Heart right ventricle (tissue), 16 donors: Measurements from ENCODE around the gene ADAMTS8. TPM values are rescaled to one million over a fixed set of nuclear protein-coding genes. Genes with fewer than 3 reads are reported as not detected.

Experiments used
- ATAC-seq, 8 donors: fragments of 200-7000 bp; cut with Tn5 transposase; one replicate each; pipeline ENCODE4 v1.9.1; 2020; ENCODE audit warnings: mild to moderate bottlenecking in 8 of 8, moderate library complexity in 8 of 8, moderate number of reproducible peaks in 1 of 8
- DNase-seq, 2 donors: peaks; one replicate each; pipeline ENCODE4 v3.0.0-alpha.2; 2020
- H3K27ac ChIP-seq, 10 donors: fragments of 200-600 bp; sonication (generic) in 2 of 10; one replicate each; pipeline versions ENCODE4 v1.5.0 to v1.8.0; 2020 to 2022; ENCODE audit warnings: mild to moderate bottlenecking in 3 of 10
- H3K27me3 ChIP-seq, 7 donors: fragments of 200-600 bp; one replicate each; pipeline ENCODE4 v1.8.0; 2021 to 2022; ENCODE audit warnings: mild to moderate bottlenecking in 2 of 7
- H3K36me3 ChIP-seq, 9 donors: fragments of 200-600 bp; sonication (generic) in 1 of 9; one replicate each; pipeline versions ENCODE4 v1.5.0 to v1.8.0; 2020 to 2022; ENCODE audit warnings: mild to moderate bottlenecking in 2 of 9
- H3K4me1 ChIP-seq, 9 donors: fragments of 200-600 bp; sonication (generic) in 1 of 9; one replicate each; pipeline versions ENCODE4 v1.5.0 to v1.8.0; 2020 to 2022; ENCODE audit warnings: mild to moderate bottlenecking in 4 of 9
- H3K4me3 ChIP-seq, 10 donors: fragments of 200-600 bp; sonication (generic) in 2 of 10; one replicate each; pipeline versions ENCODE4 v1.5.0 to v1.8.0; 2020 to 2022; ENCODE audit warnings: mild to moderate bottlenecking in 7 of 10, moderate library complexity in 2 of 10
- H3K9me3 ChIP-seq, 11 donors: fragments of 200-600 bp in 10 of 11; sonication (generic) in 2 of 11; one replicate each; pipeline versions ENCODE4 v1.5.0 to v1.8.0; 2013 to 2022; ENCODE audit warnings: mild to moderate bottlenecking in 2 of 11, control low read depth in 1 of 11, moderate library complexity in 1 of 11
- CTCF ChIP-seq, 9 donors: fragments of 200-600 bp; sonication (generic) in 2 of 9; IDR thresholded peaks; one replicate each; pipeline versions ENCODE4 v1.5.0 to v1.8.0; 2021 to 2022; ENCODE audit warnings: antibody characterized with exemption in 9 of 9, mild to moderate bottlenecking in 5 of 9, moderate library complexity in 1 of 9
- WGBS, 2 donors: extraction: QIAGEN DNeasy Blood & Tissue Kit; methylation state at CpG; one replicate each; pipeline ENCODE4 v1.1.7; 2013; ENCODE audit warnings: inconsistent platforms in 1 of 2; 5-methylcytosine and 5-hydroxymethylcytosine counted together
- intact Hi-C, 10 donors: fragments of 100-400 bp; cut with DNase I; formaldehyde crosslinking; loops; one replicate each; pipeline versions ENCODE4 v1.11.1 to v1.14.2; 2022
- polyA plus RNA-seq, 2 donors: library from polyadenylated mRNA; stranded (reverse); fragments of 200-250 nt; gene quantifications; one replicate each; pipeline ENCODE4 v1.2.3, GENCODE V29; 2013
- total RNA-seq, 10 donors: library from RNA; stranded (reverse); fragmentation: NEBNext Ultra II Directional in 3 of 10; extraction: Animal tissue kit (Norgen Biotek cat#: 25700) in 3 of 10; gene quantifications; one replicate each; pipeline versions ENCODE4 v1.2.1 to v1.2.4, GENCODE V29; 2021 to 2023
- donor health status: Arrhythmogenic right ventricular cardiomyopathy.
- donor health status: ischemic (EF 13 %, LVEDD 7.1; RV severe dilation, severe dysfunction).
- donor health status: healthy with polysubstance abuse.
- donor health status: DM: no; HTN: yes; CAD: no.
- donor health status: DM: no; HTN: no; CAD: no.
- donor health status: ischemic (EF 25% LVEDD 6.9; RV normal size, moderate dysfunction).
- donor health status: ischemic (EF 25% LVEDD 5.7; RV mildly dilated, moderate dysfunction).
- donor health status: healthy.
- donor health status: DM: yes; HTN: yes; CAD: no.
- donor health status: Ischemic cardiomyopathy.
- donor health status: ischemic (EF 35%, LVEDD 5.7; RV mildly dilated, moderate dysfunction).
- donor health status: nonischemic (EF 11% LVEDD 7.7; RV severe dilation, severe dysfunction).
- donor health status: DM: yes; HTN: yes; CAD: no.
- donor health status: PGD.
- donor health status: ischemic (EF 29% LVEDD 5.4; RV normal size, mild dysfunction).
- donor health status: nonischemic (EF 23%, LVEDD 6.1; RV moderate dilation, normal function).

ADAMTS8 gene
- total and polyA plus RNA-seq, 12 donors, result 0.28 to 2.6 (median 1.1) TPM

- peak; percentile 30 to 79 (median 70) for TF ChIP-seq CTCF (IDR thresholded peaks at IDR 0.05)
- intact Hi-C loops, result loop anchor here in 9 of 10 donors (2.0 to 10.0 kb wide), 16 partner anchors 71 to 379 kb away; no protein-coding TSS in a partner anchor
- Histone ChIP-seq H3K9me3 (no peaks in the 10 kb centered on the region), H3K4me1 (peaks cover 13 to 74% (median 63%) of the 10 kb centered on the region in 9 donors), H3K27ac (peak overlapping the region; percentile 41 to 91 (median 82)), H3K36me3 (no peaks in the 10 kb centered on the region), H3K27me3 (peaks cover 0 to 40% (median 0%) of the 10 kb centered on the region in 7 donors), H3K4me3 (peak overlapping the region; percentile 69 to 98 (median 80))
- peak; percentile 56 to 86 (median 72) for ATAC-seq
- DNase-seq, result peak; percentile 85 to 87
- 17 to 20% methylated on average over 34 of the region's 34 CpGs for WGBS, 2 donors
These were observed 21.8 kb upstream of the ADAMTS8 start for GRCh38 chr11:130449996-130450769.

GRCh38 chr11:130449310-130449990 lies 21.0 kb upstream of the ADAMTS8 start:
- Histone ChIP-seq H3K9me3 (no peaks in the 10 kb centered on the region), H3K27ac (peak overlapping the region; percentile 41 to 91 (median 82)), H3K36me3 (no peaks in the 10 kb centered on the region), H3K4me1 (peaks cover 11 to 69% (median 55%) of the 10 kb centered on the region in 9 donors), H3K27me3 (peaks cover 0 to 40% (median 0%) of the 10 kb centered on the region in 7 donors), H3K4me3 (peak overlapping the region; percentile 69 to 98 (median 80))
- 1 to 2% methylated on average over 64 of the region's 64 CpGs for WGBS, 2 donors
- intact Hi-C loops, result loop anchor here in 3 of 10 donors (2.0 to 5.0 kb wide), 4 partner anchors 227 to 378 kb away; no protein-coding TSS in a partner anchor
- DNase-seq (no peak), ATAC-seq (peak in 4 of 8 donors; percentile 6 to 25 (median 22))
- TF ChIP-seq CTCF (IDR thresholded peaks at IDR 0.05), result no peak

GRCh38 chr11:130448416-130449309 lies 20.3 kb upstream of the ADAMTS8 start, which contains the start of gene ADAMTS15:
Gene ADAMTS15 (plus strand): TSS chr11:130448645. CDS start chr11:130448974, 329 bp downstream.
- 0 to 1% methylated on average over 65 to 75 of the region's 75 CpGs for WGBS, 2 donors
- Histone ChIP-seq H3K27ac (peak within 1 kb of the TSS; percentile 41 to 91 (median 82)), H3K27me3 (peaks cover 0 to 40% (median 0%) of the 10 kb centered on the region in 7 donors), H3K4me1 (peaks cover 8 to 61% (median 50%) of the 10 kb centered on the region in 9 donors), H3K36me3 (no peaks in the 10 kb centered on the region), H3K9me3 (no peaks in the 10 kb centered on the region), H3K4me3 (peak within 1 kb of the TSS; percentile 69 to 98 (median 80))
- TF ChIP-seq CTCF (IDR thresholded peaks at IDR 0.05), result no peak
- ATAC-seq (peak; percentile 76 to 86 (median 83)), DNase-seq (peak; percentile 85 to 91)
- intact Hi-C loops, result loop anchor here in 3 of 10 donors (2.0 to 5.0 kb wide), 4 partner anchors 228 to 379 kb away; no protein-coding TSS in a partner anchor
